ENCODE data around the gene CCDC28B. TPM values are rescaled to one million over a fixed set of nuclear protein-coding genes. Genes with fewer than 3 reads are reported as not detected.

Gene CCDC28B
- total and polyA plus RNA-seq, 9 donors = 2.3 to 9.4 (median 6.2) TPM

DNA sequence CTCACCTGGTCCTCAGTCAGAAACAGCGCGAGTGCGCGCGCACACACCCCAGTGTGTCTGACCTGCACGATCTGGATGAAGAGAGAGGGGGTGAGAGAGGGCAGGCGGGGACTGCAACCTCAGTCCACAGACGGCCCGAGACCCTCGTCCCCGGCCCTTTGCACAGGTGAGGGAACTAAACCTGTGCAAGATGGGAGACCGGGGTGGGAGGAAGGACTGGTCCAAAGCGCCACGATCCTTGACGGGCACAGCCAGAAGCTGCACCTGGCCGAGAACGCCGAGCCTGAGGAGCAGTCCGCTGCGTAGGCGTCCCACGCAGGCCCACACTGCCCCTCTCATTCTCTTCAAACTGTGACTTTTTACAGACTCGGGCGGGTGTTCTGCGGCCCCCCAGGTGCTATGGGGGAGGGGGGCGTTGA, 4.6 kb downstream of the CCDC28B start:
- intact Hi-C loops (cut with DNase I) = no loop called here

GRCh38 chr1:32205401-32206370, 5.3 kb downstream of the CCDC28B start, which contains the start of gene IQCC:
Gene IQCC, plus strand, starts transcription at chr1:32205671. Its CDS starts 11 bp downstream, at chr1:32205682.
- no peaks in the 10 kb centered on the region for H3K27me3 ChIP-seq
- 1% methylated on average over 72 to 77 of the region's 77 CpGs for WGBS, 3 donors
- DNase-seq = peak; percentile 85 to 92 (median 90)
- H3K36me3 ChIP-seq = no peaks in the 10 kb centered on the region
- TF ChIP-seq POLR2A (IDR thresholded peaks at IDR 0.05) = peak; percentile 76
- no peak for TF ChIP-seq EP300 (IDR thresholded peaks at IDR 0.05)
- TF ChIP-seq, protein P1, sequence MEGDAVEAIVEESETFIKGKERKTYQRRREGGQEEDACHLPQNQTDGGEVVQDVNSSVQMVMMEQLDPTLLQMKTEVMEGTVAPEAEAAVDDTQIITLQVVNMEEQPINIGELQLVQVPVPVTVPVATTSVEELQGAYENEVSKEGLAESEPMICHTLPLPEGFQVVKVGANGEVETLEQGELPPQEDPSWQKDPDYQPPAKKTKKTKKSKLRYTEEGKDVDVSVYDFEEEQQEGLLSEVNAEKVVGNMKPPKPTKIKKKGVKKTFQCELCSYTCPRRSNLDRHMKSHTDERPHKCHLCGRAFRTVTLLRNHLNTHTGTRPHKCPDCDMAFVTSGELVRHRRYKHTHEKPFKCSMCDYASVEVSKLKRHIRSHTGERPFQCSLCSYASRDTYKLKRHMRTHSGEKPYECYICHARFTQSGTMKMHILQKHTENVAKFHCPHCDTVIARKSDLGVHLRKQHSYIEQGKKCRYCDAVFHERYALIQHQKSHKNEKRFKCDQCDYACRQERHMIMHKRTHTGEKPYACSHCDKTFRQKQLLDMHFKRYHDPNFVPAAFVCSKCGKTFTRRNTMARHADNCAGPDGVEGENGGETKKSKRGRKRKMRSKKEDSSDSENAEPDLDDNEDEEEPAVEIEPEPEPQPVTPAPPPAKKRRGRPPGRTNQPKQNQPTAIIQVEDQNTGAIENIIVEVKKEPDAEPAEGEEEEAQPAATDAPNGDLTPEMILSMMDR (IDR thresholded peaks at IDR 0.05) = peak in 1 of 3 donors; percentile 24
- no peaks in the 10 kb centered on the region for H3K9me3 ChIP-seq
- H3K27ac ChIP-seq = peak within 1 kb of the TSS; percentile 34 to 51
- intact Hi-C loops (cut with DNase I) = no loop called here
- peaks cover 12% of the 10 kb centered on the region for H3K4me1 ChIP-seq (ENCODE audit: insufficient read depth)
- H3K4me3 ChIP-seq = peak within 1 kb of the TSS; percentile 61

More for the DNA sequence above, 4.6 kb downstream of the CCDC28B start:
- 15 to 17% (median 15%) methylated on average over 26 of the region's 26 CpGs for WGBS, 3 donors
- no peaks in the 10 kb centered on the region for H3K36me3 ChIP-seq
- H3K9me3 ChIP-seq = no peaks in the 10 kb centered on the region
- peak overlapping the region; percentile 61 for H3K4me3 ChIP-seq
- H3K27me3 ChIP-seq = no peaks in the 10 kb centered on the region
- peaks cover 12% of the 10 kb centered on the region for H3K4me1 ChIP-seq (ENCODE audit: insufficient read depth)
- TF ChIP-seq, protein P1 (IDR thresholded peaks at IDR 0.05) = no peak
- TF ChIP-seq EP300 (IDR thresholded peaks at IDR 0.05) (no peak), POLR2A (IDR thresholded peaks at IDR 0.05) (no peak)
- peak overlapping the region in 1 of 2 donors; percentile 22 for H3K27ac ChIP-seq
- no peak for DNase-seq

DNA sequence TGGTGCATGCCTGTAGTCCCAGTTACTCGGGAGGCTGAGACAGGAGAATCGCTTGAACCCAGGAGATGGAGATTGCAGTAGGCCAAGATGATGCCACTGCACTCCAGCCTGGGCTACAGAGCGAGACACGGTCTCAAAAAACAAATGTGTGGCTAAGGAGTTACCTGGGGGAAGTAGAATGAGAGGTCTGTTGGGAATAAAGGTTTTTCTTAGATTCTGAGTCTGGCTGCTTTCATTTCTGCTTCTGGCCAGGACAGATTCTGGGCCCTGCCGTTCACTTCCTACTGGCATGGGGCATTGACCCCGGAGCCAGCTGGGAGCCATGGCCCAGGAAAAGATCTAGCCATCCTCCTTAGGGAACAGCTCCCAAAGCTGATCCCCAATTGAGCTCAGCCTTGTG, 8.1 kb downstream of the CCDC28B start:
- no peak overlapping the region for H3K27ac ChIP-seq
- TF ChIP-seq EP300 (IDR thresholded peaks at IDR 0.05) = no peak
- TF ChIP-seq, protein P1 (IDR thresholded peaks at IDR 0.05) = no peak
- no peak for TF ChIP-seq POLR2A (IDR thresholded peaks at IDR 0.05)
- intact Hi-C loops (cut with DNase I) = no loop called here
- no peak for DNase-seq
- WGBS, 3 donors = 86 to 87% (median 87%) methylated on average over 6 of the region's 6 CpGs
- peaks cover 9% of the 10 kb centered on the region for H3K4me1 ChIP-seq (ENCODE audit: insufficient read depth)
- H3K4me3 ChIP-seq = no peak overlapping the region
- no peaks in the 10 kb centered on the region for H3K27me3 ChIP-seq
- no peaks in the 10 kb centered on the region for H3K9me3 ChIP-seq
- H3K36me3 ChIP-seq = no peaks in the 10 kb centered on the region

DNA sequence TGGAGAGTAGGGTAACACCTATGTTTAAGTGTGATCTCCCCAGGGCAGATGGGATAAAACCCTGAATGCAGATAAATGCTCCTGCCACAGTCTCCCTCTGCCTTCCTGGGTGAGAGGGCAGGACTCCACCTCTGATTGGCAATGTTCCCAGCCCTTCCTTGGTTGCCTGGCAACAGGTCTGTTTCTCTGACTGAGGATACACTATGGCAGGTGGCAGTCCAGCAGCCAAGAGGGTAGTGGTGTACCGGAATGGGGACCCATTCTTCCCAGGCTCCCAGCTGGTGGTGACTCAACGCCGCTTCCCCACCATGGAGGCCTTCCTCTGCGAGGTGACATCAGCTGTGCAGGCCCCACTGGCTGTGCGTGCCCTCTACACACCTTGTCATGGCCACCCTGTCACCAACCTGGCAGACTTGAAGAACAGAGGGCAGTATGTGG, 8.5 kb downstream of the CCDC28B start, which contains the start of gene DCDC2B:
Gene DCDC2B (plus strand): TSS at position 199 of the 438 bp plus-strand sequence. CDS start 5 bp downstream, at position 204.
- intact Hi-C loops (cut with DNase I) = no loop called here
- no peaks in the 10 kb centered on the region for H3K36me3 ChIP-seq
- TF ChIP-seq, protein P1 (IDR thresholded peaks at IDR 0.05) = no peak
- no peak for TF ChIP-seq EP300 (IDR thresholded peaks at IDR 0.05)
- TF ChIP-seq POLR2A (IDR thresholded peaks at IDR 0.05) = no peak
- DNase-seq = peak in 2 of 5 donors; percentile 45 to 53
- 79 to 81% (median 80%) methylated on average over 5 of the region's 5 CpGs for WGBS, 3 donors
- no peak within 1 kb of the TSS for H3K27ac ChIP-seq
- H3K4me1 ChIP-seq (ENCODE audit: insufficient read depth) = peaks cover 9% of the 10 kb centered on the region
- no peaks in the 10 kb centered on the region for H3K27me3 ChIP-seq
- H3K4me3 ChIP-seq = no peak within 1 kb of the TSS
- H3K9me3 ChIP-seq = no peaks in the 10 kb centered on the region

Data from ovary (tissue), 9 donors.